ENCODE results near the gene SP6. TPM values are rescaled to one million over a fixed set of nuclear protein-coding genes. Genes with fewer than 3 reads are reported as not detected.

SP6 gene
- total RNA-seq, 1 experiment from 2014 or later, result 10.8 TPM

GRCh38 chr17:47806913-47807255 is 44.1 kb downstream of the SP6 start:
- peaks cover 11% of the 10 kb centered on the region; the same call in 1 of the 2 replicates for H3K27me3 ChIP-seq (ENCODE audit: insufficient read depth, low read length)
- ChIA-PET CTCF (no interaction called here), POLR2A (no interaction called here), RAD21 (ENCODE audit: low non-redundant PET in 1 of 2, low total read pairs in 2 of 2, uncharacterized antibody in 2 of 2, unreplicated experiment in 2 of 2) (no interaction called here)
- H3K36me3 ChIP-seq (ENCODE audit: control insufficient read depth in 1 of 2, insufficient read depth in 2 of 2, low read length in 2 of 2), result peaks cover 11% of the 10 kb centered on the region in 2 experiments; a peak in 2 of 4 replicates
- no peak for TF ChIP-seq CBX3 (IDR thresholded peaks at IDR 0.05; ENCODE audit: low read depth)
- TF ChIP-seq FOSL1 (IDR thresholded peaks at IDR 0.05; ENCODE audit: low read depth), result no peak
- no peak for TF ChIP-seq SRF (IDR thresholded peaks at IDR 0.05; ENCODE audit: low read depth)
- no peak for TF ChIP-seq EZH2 (IDR thresholded peaks at IDR 0.05)
- no peak for TF ChIP-seq RAD21 (IDR thresholded peaks at IDR 0.05; ENCODE audit: low read depth)
- TF ChIP-seq ATF3 (IDR thresholded peaks at IDR 0.05), result no peak
- no peak for TF ChIP-seq ZFX (IDR thresholded peaks at IDR 0.05)
- no peak for TF ChIP-seq EZH2phosphoT487 (IDR thresholded peaks at IDR 0.05; ENCODE audit: borderline replicate concordance)
- TF ChIP-seq EGR1 (IDR thresholded peaks at IDR 0.05; ENCODE audit: low read depth), result no peak
- no peak for TF ChIP-seq SIN3A (IDR thresholded peaks at IDR 0.05; ENCODE audit: low read depth)
- TF ChIP-seq TCF7L2 (IDR thresholded peaks at IDR 0.05; ENCODE audit: borderline replicate concordance, extremely low read depth, insufficient read depth, insufficient read length), result no peak
- TF ChIP-seq CTCF (IDR thresholded peaks at IDR 0.05 in 2 of 3, conservative IDR thresholded peaks at IDR 0.05 in 1 of 3; ENCODE audit: borderline replicate concordance in 1 of 3, insufficient read depth in 1 of 3, low read depth in 2 of 3, low read length in 2 of 3), result no peak
- TF ChIP-seq POLR2A (IDR thresholded peaks at IDR 0.05; ENCODE audit: borderline replicate concordance, extremely low read depth, insufficient read depth, insufficient read length), result no peak
- intact Hi-C loops (cut with micrococcal nuclease), result no loop called here
- H3K27ac ChIP-seq (ENCODE audit: low read depth, low read length), result no peak overlapping the region
- no peaks in the 10 kb centered on the region for H4K20me1 ChIP-seq (ENCODE audit: insufficient read depth)
- H3K9ac ChIP-seq (ENCODE audit: low read length), result no peak overlapping the region
- peaks cover 25 to 27% of the 10 kb centered on the region in 2 experiments for H3K4me1 ChIP-seq (ENCODE audit: control insufficient read depth in 1 of 2, insufficient read depth in 2 of 2, low read length in 2 of 2)
- H3K9me2 ChIP-seq (ENCODE audit: insufficient read depth), result no peaks in the 10 kb centered on the region
- no TSS peak for BruUV-seq (replicated peaks)
- H3K79me2 ChIP-seq (ENCODE audit: insufficient read depth, low read length), result no peaks in the 10 kb centered on the region
- no peak overlapping the region for H3K4me3 ChIP-seq (replicated peaks in 1 of 2; ENCODE audit: low read depth in 1 of 2, low read length in 2 of 2)
- ATAC-seq, result no peak
- no peak for DNase-seq (ENCODE audit: low read depth, low spot score)
- no peak overlapping the region for H3K4me2 ChIP-seq (ENCODE audit: low read length)
- no peaks in the 10 kb centered on the region for H3K9me3 ChIP-seq (ENCODE audit: control insufficient read depth in 1 of 2, insufficient read depth in 1 of 2, low read depth in 1 of 2, low read length in 2 of 2)
- no peak overlapping the region for H2AFZ ChIP-seq (ENCODE audit: low read depth, low read length, poor library complexity, severe bottlenecking)

Measured in HCT116 (cell line).